NCI-H2227 (cell line): ENCODE data around the gene SLC24A4.

Source experiments
- DNase-seq: peaks from one replicate; lab custom pipeline; 2025; ENCODE audit not compliant: unreplicated experiment; lab: John Stamatoyannopoulos, UW

SLC24A4 gene

DNA sequence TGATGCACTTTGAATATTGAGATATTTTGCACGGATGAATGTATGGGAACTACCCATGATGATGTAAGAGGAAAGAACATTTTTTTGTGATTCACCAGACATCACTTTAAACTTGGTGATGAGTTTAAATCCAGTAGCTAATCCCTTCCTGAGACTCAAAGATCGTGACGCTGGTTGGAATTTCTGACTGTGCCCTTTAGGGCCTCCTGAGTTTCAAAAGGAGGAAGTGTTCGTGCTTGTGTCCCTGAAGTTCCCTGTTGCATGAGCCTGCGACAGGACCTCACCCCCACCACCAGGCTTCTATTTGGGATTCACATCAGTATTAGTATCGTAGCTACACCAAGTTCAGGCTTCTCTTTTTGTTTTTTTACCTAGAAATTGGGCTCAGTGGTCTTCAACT lies 172.1 kb downstream of the SLC24A4 start:
- no peak for DNase-seq

DNA sequence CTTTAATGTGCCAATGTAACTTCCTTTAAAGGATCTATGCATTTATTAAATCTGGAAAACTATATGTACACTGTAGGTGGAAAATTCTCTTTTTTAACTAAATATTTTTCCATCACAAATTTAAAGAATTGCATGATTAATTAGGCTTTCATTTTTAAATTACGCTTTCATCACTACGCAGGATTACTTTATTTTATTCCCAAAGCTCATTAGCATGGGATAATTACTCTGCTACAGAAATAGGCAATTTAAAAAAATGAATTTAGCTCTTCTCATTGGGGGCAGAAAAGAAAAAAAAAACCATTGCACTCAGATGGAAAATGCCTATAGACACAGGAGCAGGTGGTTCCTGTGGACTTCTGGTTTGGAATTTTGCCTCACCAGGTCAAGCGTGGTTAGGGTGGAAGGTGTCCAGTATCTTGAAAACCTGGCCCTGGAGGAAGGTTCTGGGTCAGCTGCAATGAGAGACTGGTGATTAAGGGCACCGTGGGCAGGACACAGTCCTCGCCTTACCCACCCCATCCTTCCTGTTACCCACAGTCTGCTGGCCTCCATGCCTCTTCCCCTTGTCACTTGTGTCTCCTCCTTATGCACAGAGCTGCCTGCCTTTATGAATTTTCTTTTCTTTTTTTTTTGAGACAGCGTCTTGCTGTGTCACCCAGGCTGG lies 173.4 kb downstream of the SLC24A4 start:
- DNase-seq: no peak

DNA sequence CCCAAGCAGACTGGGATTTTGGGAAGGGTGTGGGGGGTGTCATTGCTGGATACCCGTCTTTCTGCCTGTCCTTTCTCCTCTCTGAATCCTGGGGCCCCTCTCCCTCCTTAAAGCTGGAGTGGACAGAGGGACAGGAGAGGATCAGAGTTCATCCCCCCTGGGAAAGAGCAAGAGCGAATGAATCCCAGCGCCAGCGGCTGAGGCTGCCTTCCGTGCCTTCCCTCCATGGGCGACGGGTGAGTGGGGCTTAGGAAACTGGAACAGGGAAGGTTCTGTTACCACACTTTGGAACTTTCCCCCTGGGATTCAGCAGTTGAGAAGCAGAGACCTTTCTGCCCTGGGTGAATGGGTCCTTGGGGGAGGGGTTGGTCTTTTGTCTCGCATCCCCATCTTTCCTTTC lies 174.4 kb downstream of the SLC24A4 start:
- DNase-seq: no peak

DNA sequence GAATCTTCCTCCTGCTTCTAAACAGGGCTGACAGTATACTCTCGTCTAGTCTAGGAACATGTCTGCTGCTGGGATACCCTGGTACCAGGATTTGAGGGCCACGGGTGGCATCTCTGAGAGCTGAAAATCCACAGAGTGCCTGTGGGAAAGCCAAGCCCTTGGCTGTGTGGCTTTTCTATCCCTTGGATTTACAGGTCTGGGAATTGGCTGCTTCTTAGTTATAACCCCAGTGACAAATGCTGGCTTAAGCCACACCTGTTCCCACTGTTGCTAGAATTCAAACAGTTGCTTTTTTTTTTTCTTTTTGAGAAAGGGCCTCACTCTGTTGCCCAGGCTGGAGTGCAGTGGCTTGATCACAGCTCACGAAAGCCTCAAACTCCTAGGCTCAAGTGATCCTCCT lies 176.3 kb downstream of the SLC24A4 start:
- DNase-seq: no peak

DNA sequence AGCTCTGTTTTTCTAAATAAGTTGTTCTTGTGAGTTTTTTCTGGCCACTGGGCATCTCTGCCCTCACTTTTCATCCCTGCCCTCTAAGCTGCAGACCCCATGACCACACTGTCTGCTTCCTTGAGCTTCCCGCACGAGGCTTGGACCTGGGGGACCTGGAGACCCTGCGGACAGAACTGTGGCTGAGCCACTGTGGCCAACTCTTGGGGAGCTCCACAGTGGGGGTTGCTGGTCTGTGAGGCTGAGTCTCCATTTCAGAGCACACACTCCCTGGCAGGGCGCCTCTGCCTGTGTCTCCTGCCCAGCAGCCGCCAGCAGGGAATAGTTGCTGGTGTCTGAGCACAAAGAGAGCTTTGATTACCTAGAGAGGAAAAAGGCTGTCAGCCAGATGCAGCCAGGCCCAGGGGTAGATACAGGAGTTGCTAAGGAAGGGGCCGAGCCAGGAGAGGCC lies 177.6 kb downstream of the SLC24A4 start:
- DNase-seq: no peak

DNA sequence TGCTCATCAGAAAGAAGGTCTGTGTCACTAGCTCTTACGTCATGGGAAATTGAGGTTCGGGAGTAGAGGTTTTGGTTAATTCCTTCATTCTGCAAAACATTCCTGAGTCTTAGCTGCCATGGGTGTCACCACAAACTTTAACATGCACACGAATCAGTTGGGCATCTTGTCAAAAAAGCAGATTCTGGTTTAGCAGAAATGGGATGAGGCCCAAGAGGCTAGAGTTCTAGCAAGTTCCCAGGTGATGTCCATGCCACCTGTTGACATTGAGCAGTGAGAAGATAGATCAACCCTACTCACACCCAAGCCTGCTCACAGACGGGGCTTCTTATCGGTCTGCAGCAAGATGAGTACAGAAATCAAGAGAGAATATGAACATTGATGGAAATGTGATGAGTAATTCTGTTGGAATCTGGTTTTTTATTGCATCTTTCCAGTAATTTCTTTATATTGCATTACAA lies 179.0 kb downstream of the SLC24A4 start:
- DNase-seq: no peak

DNA sequence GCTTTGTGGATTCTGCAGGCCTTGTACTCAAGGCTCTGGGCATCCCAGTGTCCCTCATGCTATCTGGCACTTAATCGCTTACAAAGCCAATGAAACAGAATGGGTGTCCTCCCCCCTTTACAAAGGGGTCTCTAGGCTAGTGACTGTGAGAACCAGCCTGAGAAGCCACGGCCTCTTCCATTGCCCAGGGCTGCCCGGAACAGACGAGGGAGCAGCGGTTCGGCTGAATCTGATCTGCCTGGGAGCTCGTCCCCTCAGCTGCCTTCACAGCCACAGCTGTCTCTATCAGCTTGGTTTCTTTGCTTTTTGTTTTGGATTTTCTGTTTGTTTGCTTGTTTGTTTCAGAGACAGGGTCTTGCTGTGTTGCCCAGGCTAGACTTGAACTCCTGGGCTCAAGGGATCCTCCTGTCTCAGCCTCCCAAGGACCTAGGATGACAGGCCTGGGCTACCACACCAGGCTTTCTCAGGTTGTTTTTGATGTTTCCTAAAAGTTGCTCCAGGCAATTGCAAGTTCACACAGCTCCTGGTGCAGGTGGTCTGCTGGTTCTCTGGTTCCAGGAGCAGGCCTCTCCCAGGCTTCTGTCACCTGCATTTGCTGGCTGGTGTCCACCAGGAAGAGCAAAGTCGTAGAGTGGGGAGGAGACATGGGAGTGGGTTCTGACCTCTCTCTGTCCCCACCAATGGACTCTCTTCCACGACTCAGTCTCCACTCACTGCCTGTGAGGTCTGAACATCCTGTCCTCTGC lies 179.7 kb downstream of the SLC24A4 start:
- DNase-seq: no peak

DNA sequence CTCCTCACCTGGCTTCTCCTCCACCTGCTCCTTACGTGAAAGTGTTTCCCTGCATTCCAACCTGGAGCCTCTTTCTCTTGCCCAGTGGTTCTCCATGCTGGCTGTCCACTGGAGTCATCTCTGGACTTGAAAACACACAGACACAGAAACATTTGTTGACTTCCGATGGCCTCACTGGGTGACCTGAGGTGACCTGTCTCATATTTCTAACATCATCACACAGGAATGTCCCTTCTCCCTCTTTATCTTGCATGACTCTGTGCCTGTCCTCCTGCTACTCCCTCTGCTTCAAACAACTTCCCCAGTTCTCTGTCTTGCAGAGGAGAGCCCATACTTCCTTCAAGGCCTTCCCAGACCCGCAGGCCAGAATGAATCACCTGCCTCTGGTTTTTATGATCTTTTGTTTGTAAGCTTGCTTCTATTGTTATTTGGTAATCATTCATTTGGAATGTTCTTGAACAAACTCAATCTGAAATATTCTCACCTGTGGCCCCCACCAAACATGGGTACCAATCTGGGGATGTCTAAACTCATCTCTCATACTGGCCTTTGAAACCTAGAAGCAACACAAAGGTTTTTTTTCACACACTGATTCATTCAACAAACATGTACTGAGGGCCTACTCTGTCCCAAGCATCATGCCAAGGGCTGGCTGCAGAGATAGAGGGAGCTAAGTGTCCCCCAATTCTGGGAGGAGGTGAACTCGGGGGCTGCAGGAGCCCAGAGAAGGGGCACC lies 181.0 kb downstream of the SLC24A4 start:
- DNase-seq: no peak

DNA sequence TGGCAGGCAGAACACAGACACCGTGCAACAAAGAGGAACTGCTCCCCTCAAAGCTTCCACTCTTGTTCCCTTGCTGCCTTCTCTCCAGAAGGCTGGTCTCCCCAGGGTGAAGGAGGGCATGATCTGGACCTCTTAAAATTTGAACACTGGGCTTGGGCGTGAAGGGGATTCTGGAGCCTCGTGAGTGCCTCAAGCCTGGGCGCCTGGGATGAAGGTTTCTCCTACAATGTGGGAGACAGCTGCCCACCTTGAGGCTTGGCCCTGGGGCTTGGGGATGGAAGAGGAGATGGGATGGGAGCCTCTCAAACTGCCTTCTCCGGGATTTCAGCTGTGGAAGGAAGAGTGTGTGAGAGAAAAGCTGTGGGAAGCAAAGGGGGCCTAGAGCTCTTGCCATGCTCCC lies 182.9 kb downstream of the SLC24A4 start:
- DNase-seq: no peak

DNA sequence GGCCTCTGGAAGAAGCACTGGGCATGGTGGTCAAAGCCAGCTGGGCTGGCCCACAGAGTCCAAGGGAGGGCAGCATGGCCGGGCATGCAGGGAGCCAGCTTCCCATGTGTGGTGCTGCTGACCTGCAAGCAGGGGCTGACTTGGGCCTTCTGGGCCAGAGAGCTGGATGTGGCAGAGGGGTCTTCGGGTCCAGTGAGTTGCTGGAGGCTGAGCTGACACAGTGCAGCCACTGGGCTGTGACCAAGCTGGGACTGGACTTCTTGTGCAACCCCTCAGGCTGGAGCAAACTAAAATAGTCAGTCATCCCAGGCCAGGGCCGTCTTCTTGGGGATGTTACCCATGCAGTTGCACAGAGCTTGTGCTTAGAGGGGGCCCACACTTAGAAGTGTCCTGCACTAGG lies 183.3 kb downstream of the SLC24A4 start:
- DNase-seq: no peak

DNA sequence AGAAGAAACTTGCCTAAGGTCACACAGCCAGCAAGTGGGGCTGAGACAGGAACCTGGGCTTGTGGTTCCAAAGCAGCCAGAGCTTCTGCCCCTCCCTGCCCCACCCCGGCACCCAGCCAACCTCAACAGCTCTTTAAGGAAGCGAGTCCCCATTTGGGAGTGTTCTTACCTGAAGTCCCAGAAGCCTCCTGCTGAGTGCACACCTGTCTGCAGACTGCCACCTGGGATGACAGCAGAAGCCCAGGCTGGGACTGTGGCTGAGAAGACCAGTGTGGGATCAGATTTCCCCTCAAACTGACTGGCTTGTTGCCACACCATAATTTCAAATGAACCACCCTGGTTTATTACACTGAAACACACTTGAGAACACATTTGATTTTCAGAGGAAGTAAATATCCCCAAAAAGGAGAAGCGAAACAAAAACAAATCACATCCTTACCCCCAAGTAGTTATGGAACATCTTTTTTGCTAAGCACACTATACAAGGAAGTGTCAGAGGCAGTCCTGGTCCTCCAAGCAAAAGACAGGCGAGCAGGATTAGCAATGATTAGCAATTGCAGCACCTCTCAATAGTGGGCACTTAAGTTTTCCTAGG lies 184.3 kb downstream of the SLC24A4 start:
- no peak for DNase-seq

DNA sequence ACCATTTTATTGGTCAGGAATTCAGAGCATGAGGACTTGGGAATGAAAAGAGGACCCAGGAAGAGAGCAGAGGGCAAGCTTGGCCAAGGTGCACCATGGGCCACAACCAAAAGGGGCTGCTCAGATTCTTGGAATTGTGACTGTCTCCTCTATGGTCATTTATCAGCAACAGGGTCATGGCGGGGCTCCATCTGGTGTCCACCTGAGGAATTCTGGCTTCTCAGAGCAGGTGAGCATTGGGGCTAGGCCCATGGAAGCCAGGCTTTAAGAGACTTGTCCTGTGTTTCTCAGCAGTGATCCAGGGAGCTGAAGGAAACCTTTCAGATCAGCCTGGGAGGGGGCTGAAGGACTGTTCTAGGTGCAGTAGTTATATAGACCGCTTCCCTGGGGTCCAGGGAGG lies 188.0 kb downstream of the SLC24A4 start:
- no peak for DNase-seq

DNA sequence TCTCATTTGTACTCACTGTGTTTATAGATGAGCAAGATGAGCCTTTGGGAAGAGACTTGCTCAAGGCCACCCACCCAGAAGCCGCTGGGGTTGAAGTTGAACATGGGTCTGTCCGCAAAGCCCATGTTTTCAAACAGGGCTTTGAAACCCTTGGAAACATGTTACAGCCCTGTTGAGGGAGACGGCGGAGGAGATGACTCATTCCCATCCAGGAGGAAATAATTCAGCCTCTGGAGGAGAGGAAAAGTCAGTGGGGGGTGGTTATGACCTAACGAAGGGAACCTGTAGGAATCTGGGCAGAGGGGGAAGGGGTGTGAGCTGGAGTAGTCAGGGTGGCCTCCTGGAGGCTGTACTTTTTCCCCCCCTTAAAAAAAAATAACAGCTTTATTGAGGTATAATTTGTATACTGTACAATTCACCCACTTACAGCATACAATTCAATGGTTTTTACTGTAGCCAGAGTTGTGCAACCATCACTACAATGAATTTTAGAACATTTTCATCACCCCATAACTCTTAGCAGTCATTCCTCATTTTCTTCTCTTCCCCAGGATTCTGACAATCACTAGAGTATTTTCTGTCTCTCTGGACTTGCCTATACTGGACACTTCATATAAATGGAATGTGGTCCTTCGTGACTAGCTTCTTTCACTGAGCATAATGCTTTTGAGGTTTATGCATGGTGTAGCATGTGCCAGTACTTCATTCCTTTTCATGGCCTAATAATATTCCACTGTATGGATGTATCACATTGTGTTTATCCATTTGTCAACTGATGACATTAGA lies 188.7 kb downstream of the SLC24A4 start:
- DNase-seq: no peak

DNA sequence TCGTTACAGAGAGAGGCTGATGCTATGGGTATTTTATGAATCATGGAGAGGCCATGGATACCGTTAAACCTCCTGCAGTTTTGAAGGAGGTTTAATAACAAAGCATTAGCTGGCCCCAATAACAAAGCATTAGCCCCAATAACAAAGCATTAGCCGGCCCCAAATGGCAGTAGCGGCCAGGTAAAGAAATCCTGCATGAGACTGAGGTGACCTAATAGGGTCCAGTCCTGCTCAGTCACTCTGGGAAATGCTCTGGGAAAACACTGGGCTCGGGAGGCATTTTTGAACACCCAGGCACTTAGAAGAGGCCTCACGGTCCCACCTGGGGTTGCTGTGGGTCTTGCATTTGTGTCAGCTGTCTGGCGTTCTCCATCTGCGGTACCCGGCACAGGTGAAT lies 189.8 kb downstream of the SLC24A4 start:
- no peak for DNase-seq

DNA sequence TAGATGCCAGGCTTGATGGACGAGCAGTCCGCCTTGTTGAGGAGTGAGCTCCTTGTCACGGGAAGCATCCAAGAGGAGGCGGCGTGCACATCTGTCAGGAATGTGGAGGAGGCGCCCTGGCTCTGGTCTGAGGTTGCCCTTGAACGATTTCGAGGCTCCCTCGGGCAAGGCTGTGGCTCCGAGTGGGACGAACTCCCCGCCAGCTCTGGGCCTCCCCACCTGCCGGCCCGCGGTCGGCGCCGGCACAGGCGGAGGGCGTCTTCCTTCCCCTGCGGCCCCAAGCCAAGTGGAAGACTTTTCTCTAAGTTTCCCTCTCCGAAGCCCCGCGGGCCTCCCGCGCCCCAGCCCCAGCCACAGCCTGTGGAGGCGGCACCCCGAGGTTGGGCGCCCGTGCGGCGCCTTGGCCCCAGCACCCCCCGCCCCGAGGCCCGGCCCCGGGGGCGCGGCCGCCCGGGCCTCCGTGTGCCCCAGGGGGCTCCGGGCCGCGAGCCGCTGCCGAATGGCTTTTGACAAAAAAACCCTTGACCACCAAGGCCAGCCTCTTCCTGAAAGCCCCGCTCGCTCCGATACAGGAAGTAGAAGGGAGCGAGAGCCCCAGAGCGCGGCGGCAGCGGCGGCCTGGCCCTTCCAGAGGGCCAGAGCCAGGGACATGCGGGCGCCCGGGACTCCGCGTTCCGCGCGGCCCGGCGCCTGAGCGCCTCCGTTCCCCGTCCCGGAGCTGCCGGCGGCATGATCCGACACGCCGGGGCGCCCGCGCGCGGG lies 190.4 kb downstream of the SLC24A4 start, which contains the start of gene RIN3:
Gene RIN3, plus strand, starts transcription at position 578 of the 762 bp plus-strand sequence. Its CDS starts 152 bp downstream, at position 730.
- peak; percentile 24 for DNase-seq

DNA sequence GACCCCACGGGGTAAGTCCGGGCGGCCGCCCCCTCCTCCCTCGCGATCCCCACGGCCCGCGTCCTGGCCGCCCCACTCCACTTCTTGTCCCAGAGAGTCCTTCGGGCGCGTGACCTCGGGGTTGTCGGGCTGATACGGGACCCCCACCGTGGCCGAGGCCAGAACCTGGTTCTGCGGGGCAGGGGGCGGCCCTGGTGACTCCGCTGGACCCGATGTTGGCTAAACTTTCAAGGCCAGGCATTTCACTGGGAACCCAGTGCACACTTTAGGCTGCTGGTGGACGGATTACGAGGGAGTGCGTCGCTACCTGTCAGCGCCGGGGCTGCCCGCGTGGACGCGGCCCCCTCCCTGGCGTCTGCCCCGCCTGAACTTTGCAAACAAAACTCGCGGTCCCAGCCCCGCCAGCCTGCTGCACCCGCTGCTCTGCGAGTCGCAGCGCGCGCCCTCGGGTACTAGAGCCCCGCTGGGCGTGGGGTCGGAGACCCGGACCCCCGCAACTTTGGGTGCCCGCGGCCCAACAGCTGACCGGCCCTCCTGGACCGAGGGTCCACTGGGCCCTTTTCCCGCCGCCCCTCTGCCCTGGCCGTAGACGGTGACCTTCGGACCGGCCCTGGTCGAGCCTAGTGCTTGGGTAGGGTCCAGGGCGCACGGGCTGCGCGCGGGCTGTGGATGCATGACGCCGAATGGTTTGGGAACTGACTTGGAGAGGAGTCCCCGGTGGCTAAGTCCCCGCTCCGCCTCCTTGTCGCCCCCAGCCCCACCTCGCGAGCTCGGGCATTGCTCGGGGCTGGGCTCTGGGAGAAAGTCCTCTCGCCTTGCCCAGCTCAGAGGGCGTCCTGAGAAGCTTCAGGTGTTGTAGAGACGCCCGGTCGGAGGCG lies 191.2 kb downstream of the SLC24A4 start:
- DNase-seq: no peak

DNA sequence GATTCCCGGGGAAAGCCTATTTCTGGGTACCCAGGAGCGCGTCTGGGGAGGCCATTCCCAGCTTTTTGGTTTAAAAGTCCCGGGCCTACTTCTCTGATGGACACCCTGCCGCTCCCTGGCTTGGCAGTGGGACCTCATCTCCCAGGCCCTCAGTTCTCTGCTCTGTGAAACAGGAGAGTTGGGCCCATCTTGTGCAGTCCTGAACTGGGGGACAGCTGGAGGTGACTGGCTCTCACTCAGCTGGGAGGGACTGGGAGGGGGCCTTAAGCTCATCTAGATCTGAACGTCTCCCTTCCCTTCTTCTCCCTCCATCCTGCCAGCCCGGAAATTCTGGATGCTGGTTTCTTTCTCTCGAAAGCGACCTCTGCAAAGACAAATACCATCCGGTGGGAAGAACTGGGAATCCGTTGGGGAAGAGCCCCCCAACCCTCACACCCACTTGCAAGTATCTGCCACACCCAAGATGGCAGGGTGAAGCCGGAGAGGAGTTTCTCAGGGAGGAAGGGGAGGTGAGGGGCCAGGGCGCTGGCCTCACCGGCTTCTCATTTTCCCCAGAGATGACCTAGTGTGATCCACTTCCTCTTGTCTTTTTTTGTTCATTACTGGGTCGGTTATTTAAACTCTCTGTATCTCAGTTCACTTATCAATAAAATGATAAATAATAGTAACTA lies 192.0 kb downstream of the SLC24A4 start:
- no peak for DNase-seq
